ENCODE measurements around the gene SPECC1.

Gene SPECC1

GRCh38 chr17:20205609-20206008, 196.4 kb downstream of the SPECC1 start:
- TF ChIP-seq EZH2 (IDR thresholded peaks at IDR 0.05; ENCODE audit: borderline replicate concordance, low read length) (no peak), CTCF (IDR thresholded peaks at IDR 0.05; ENCODE audit: low read length) (no peak)
- H3K27ac ChIP-seq (ENCODE audit: low read depth, low read length, poor library complexity, severe bottlenecking) = no peak overlapping the region
- H3K4me1 ChIP-seq (ENCODE audit: insufficient read depth, low read length, severe bottlenecking) = no peaks in the 10 kb centered on the region
- no peaks in the 10 kb centered on the region for H4K20me1 ChIP-seq (ENCODE audit: insufficient read depth, low read length)
- H3K4me2 ChIP-seq (ENCODE audit: low read length) = no peak overlapping the region
- no peaks in the 10 kb centered on the region for H3K36me3 ChIP-seq (ENCODE audit: insufficient read depth, low read length)
- no peak overlapping the region for H3K4me3 ChIP-seq (ENCODE audit: low read depth, low read length, poor library complexity, severe bottlenecking)
- H3K27me3 ChIP-seq (ENCODE audit: insufficient read depth, low read length) = no peaks in the 10 kb centered on the region
- H3K9ac ChIP-seq (ENCODE audit: low read length) = no peak overlapping the region
- no peak overlapping the region for H2AFZ ChIP-seq (ENCODE audit: low read length)
- H3K9me3 ChIP-seq (ENCODE audit: low read length) = no peaks in the 10 kb centered on the region
- no peaks in the 10 kb centered on the region for H3K79me2 ChIP-seq (ENCODE audit: insufficient read depth, low read length)
- H3F3A ChIP-seq (ENCODE audit: insufficient read depth, low read length) = no peaks in the 10 kb centered on the region
- no peaks in the 10 kb centered on the region for H3K9me2 ChIP-seq (ENCODE audit: low read depth, low read length)

- H3K4me3 ChIP-seq (ENCODE audit: low read depth, low read length, poor library complexity, severe bottlenecking) = no peak overlapping the region
- no peaks in the 10 kb centered on the region for H3K79me2 ChIP-seq (ENCODE audit: insufficient read depth, low read length)
- no peaks in the 10 kb centered on the region for H4K20me1 ChIP-seq (ENCODE audit: insufficient read depth, low read length)
- H3F3A ChIP-seq (ENCODE audit: insufficient read depth, low read length) = no peaks in the 10 kb centered on the region
- H3K4me1 ChIP-seq (ENCODE audit: insufficient read depth, low read length, severe bottlenecking) = no peaks in the 10 kb centered on the region
- no peaks in the 10 kb centered on the region for H3K27me3 ChIP-seq (ENCODE audit: insufficient read depth, low read length)
- TF ChIP-seq CTCF (IDR thresholded peaks at IDR 0.05; ENCODE audit: low read length) (no peak), EZH2 (IDR thresholded peaks at IDR 0.05; ENCODE audit: borderline replicate concordance, low read length) (no peak)
- no peak overlapping the region for H2AFZ ChIP-seq (ENCODE audit: low read length)
- no peaks in the 10 kb centered on the region for H3K36me3 ChIP-seq (ENCODE audit: insufficient read depth, low read length)
- no peak overlapping the region for H3K27ac ChIP-seq (ENCODE audit: low read depth, low read length, poor library complexity, severe bottlenecking)
- no peak overlapping the region for H3K9ac ChIP-seq (ENCODE audit: low read length)
- H3K4me2 ChIP-seq (ENCODE audit: low read length) = no peak overlapping the region
- H3K9me3 ChIP-seq (ENCODE audit: low read length) = no peaks in the 10 kb centered on the region
- no peaks in the 10 kb centered on the region for H3K9me2 ChIP-seq (ENCODE audit: low read depth, low read length)
Observed at GRCh38 chr17:20206068-20206467, 196.9 kb downstream of the SPECC1 start.

GRCh38 chr17:20206591-20206990, 197.4 kb downstream of the SPECC1 start:
- H3K9ac ChIP-seq (ENCODE audit: low read length) = no peak overlapping the region
- no peaks in the 10 kb centered on the region for H3K36me3 ChIP-seq (ENCODE audit: insufficient read depth, low read length)
- no peaks in the 10 kb centered on the region for H4K20me1 ChIP-seq (ENCODE audit: insufficient read depth, low read length)
- H3K9me3 ChIP-seq (ENCODE audit: low read length) = no peaks in the 10 kb centered on the region
- H3K4me1 ChIP-seq (ENCODE audit: insufficient read depth, low read length, severe bottlenecking) = no peaks in the 10 kb centered on the region
- no peaks in the 10 kb centered on the region for H3K9me2 ChIP-seq (ENCODE audit: low read depth, low read length)
- H3F3A ChIP-seq (ENCODE audit: insufficient read depth, low read length) = no peaks in the 10 kb centered on the region
- H3K4me3 ChIP-seq (ENCODE audit: low read depth, low read length, poor library complexity, severe bottlenecking) = no peak overlapping the region
- H2AFZ ChIP-seq (ENCODE audit: low read length) = no peak overlapping the region
- no peak for TF ChIP-seq EZH2 (IDR thresholded peaks at IDR 0.05; ENCODE audit: borderline replicate concordance, low read length)
- no peak for TF ChIP-seq CTCF (IDR thresholded peaks at IDR 0.05; ENCODE audit: low read length)
- H3K79me2 ChIP-seq (ENCODE audit: insufficient read depth, low read length) = no peaks in the 10 kb centered on the region
- H3K27ac ChIP-seq (ENCODE audit: low read depth, low read length, poor library complexity, severe bottlenecking) = no peak overlapping the region
- H3K27me3 ChIP-seq (ENCODE audit: insufficient read depth, low read length) = no peaks in the 10 kb centered on the region
- no peak overlapping the region for H3K4me2 ChIP-seq (ENCODE audit: low read length)

All from OCI-LY1 (cell line).